Astrocyte of the spinal cord (primary cell): Measurements from ENCODE around the gene ELOB.
A peak's percentile ranks its signal among the peaks of the same experiment; 100 is the strongest.

Experiments
- DNase-seq: peaks from one replicate; pipeline ENCODE4 v3.0.0; 2011; ENCODE audit warnings: low read depth, low spot score
- H3K4me3 ChIP-seq: 2 replicates; pipeline ENCODE4 v1.5.1; 2011; ENCODE audit warnings: low read depth, mild to moderate bottlenecking, low read length, moderate library complexity
- CTCF ChIP-seq: IDR thresholded peaks from 2 replicates; pipeline ENCODE4 v1.5.1; 2012; ENCODE audit warnings: low read depth, mild to moderate bottlenecking, low read length, inconsistent platforms
- in situ Hi-C: cut with HindIII; loops from 2 replicates; pipeline ENCODE4 v1.10.0; 2017; ENCODE audit warnings: low sequenced_read_pairs

The ELOB gene

GRCh38 chr16:2778630-2778958 lies 1.5 kb upstream of the ELOB start:
- H3K4me3 ChIP-seq = no peak overlapping the region
- in situ Hi-C loops = no loop called here
- no peak for DNase-seq
- no peak for TF ChIP-seq CTCF

GRCh38 chr16:2777903-2778629 lies 986 bp upstream of the ELOB start:
- in situ Hi-C loops = no loop called here
- peak overlapping the region; percentile 89 for H3K4me3 ChIP-seq
- TF ChIP-seq CTCF = no peak
- DNase-seq = peak; percentile 15

GRCh38 chr16:2776500-2777139 lies 460 bp downstream of the ELOB start:
- in situ Hi-C loops = no loop called here
- TF ChIP-seq CTCF = no peak
- peak; percentile 2 for DNase-seq
- peak overlapping the region; percentile 73 for H3K4me3 ChIP-seq

GRCh38 chr16:2775765-2776499 lies 1.1 kb downstream of the ELOB start:
- no peak for DNase-seq
- in situ Hi-C loops = no loop called here
- H3K4me3 ChIP-seq = peak overlapping the region; percentile 73
- TF ChIP-seq CTCF = no peak

- no peak overlapping the region for H3K4me3 ChIP-seq
- in situ Hi-C loops = no loop called here
- DNase-seq = no peak
- no peak for TF ChIP-seq CTCF
Measured at GRCh38 chr16:2775131-2775716, 1.9 kb downstream of the ELOB start.

GRCh38 chr16:2774161-2774891 lies 2.8 kb downstream of the ELOB start:
- TF ChIP-seq CTCF = no peak
- in situ Hi-C loops = no loop called here
- DNase-seq = peak; percentile 12
- no peak overlapping the region for H3K4me3 ChIP-seq
